CD4-positive, alpha-beta memory T cell (primary cell): Measurements from ENCODE around the gene SERHL2. TPM values are rescaled to one million over a fixed set of nuclear protein-coding genes. Genes with fewer than 3 reads are reported as not detected.
"Not testable (repeated sequence)": the region's sequence is repeated elsewhere in the genome, so short reads cannot be mapped to it uniquely, and the experiment has no call there.

Experiments used
- CTCF ChIA-PET: fragments of 350-600 bp; sonication (Branson Sonifier 250); formaldehyde crosslinking; loops from one replicate; lab custom pipeline; 2021; ENCODE audit warnings: inconsistent platforms; ENCODE audit not compliant: partially characterized antibody; lab: Charles Lee
- POLR2A ChIA-PET: fragments of 350-600 bp; sonication (Branson Sonifier 250); formaldehyde crosslinking; loops from one replicate; lab custom pipeline; 2021; ENCODE audit not compliant: partially characterized antibody; lab: Charles Lee
- DNase-seq, 5 donors: peaks; one replicate each; pipeline versions ENCODE4 v3.0.0 to v3.0.0-alpha.2; 2020 to 2022; ENCODE audit warnings: mixed read lengths in 1 of 5
- H3K27ac ChIP-seq: one replicate; pipeline ENCODE4 v1.7.0; 2013; ENCODE audit warnings: low read depth, low read length
- H3K27me3 ChIP-seq: 2 replicates; pipeline ENCODE4 v1.7.0; 2013; ENCODE audit warnings: mild to moderate bottlenecking, low read length, moderate library complexity; ENCODE audit not compliant: insufficient read depth
- H3K36me3 ChIP-seq: 2 replicates; pipeline ENCODE4 v1.7.0; 2013; ENCODE audit warnings: mild to moderate bottlenecking, low read length, moderate library complexity; ENCODE audit not compliant: insufficient read depth
- H3K4me1 ChIP-seq: 2 replicates; pipeline ENCODE4 v1.7.0; 2013; ENCODE audit warnings: mild to moderate bottlenecking, low read length, moderate library complexity; ENCODE audit not compliant: insufficient read depth
- H3K4me3 ChIP-seq, 2 donors: one replicate each; pipeline ENCODE4 v1.7.0; 2013; ENCODE audit warnings: low read length in 2 of 2, mild to moderate bottlenecking in 1 of 2
- H3K9me3 ChIP-seq, 2 donors: one replicate each; pipeline ENCODE4 v1.7.0; 2013; ENCODE audit warnings: low read length in 2 of 2, control low read depth in 1 of 2; ENCODE audit not compliant: control insufficient read depth in 1 of 2
- H3K27ac Mint-ChIP-seq, 7 donors: one replicate each; pipeline ENCODE4 v1.8.0; 2020 to 2021; ENCODE audit warnings: mixed read lengths in 7 of 7, mild to moderate bottlenecking in 6 of 7, inconsistent platforms in 3 of 7, moderate library complexity in 3 of 7
- H3K27me3 Mint-ChIP-seq, 2 donors: one replicate each; pipeline ENCODE4 v1.8.0; 2020 to 2021; ENCODE audit warnings: mixed read lengths in 2 of 2
- H3K36me3 Mint-ChIP-seq, 2 donors: one replicate each; pipeline ENCODE4 v1.8.0; 2020 to 2021; ENCODE audit warnings: mixed read lengths in 2 of 2, inconsistent platforms in 1 of 2, mild to moderate bottlenecking in 1 of 2
- H3K4me1 Mint-ChIP-seq, 4 donors: one replicate each; pipeline ENCODE4 v1.8.0; 2020 to 2021; ENCODE audit warnings: mixed read lengths in 4 of 4, mild to moderate bottlenecking in 1 of 4
- H3K4me3 Mint-ChIP-seq, 8 donors: one replicate each; pipeline ENCODE4 v1.8.0; 2020 to 2021; ENCODE audit warnings: mixed read lengths in 8 of 8, mild to moderate bottlenecking in 7 of 8, moderate library complexity in 6 of 8, inconsistent platforms in 3 of 8
- H3K9me3 Mint-ChIP-seq, 8 donors: one replicate each; pipeline ENCODE4 v1.8.0; 2020 to 2021; ENCODE audit warnings: mixed read lengths in 8 of 8, mild to moderate bottlenecking in 5 of 8, inconsistent platforms in 3 of 8, moderate library complexity in 1 of 8
- intact Hi-C: fragments of 100-400 bp; cut with micrococcal nuclease; formaldehyde crosslinking; loops from one replicate; pipeline ENCODE4 v1.15.1; 2023
- polyA plus RNA-seq, 2 donors: library from polyadenylated mRNA; unstranded; fragments of 300-500 nt; fragmentation: Illumina TruSeq; gene quantifications; one replicate each; pipeline ENCODE4 v1.2.3, GENCODE V29; 2021
- total RNA-seq, 2 experiments: library from RNA; stranded (reverse); gene quantifications; one replicate each; pipeline ENCODE4 v1.2.3, GENCODE V29; 2021

SERHL2 gene
- total and polyA plus RNA-seq, 4 experiments from 2014 or later, result 0.26 to 0.81 (median 0.36) TPM; not detected in 1

- H3K4me3 Mint-ChIP-seq, result no peak overlapping the region
- CTCF ChIA-PET, result interaction anchor here (1.9 kb wide), 1 partner anchor 16 kb away, joined by 10 read pairs; no protein-coding TSS in a partner anchor
These were observed 5.0 kb upstream of the SERHL2 start for GRCh38 chr22:42548597-42549330.

GRCh38 chr22:42549331-42550060 is 4.3 kb upstream of the SERHL2 start:
- intact Hi-C loops, result no loop called here
- Mint-ChIP-seq H3K27me3 (no peaks in the 10 kb centered on the region), H3K4me1 (peaks cover 9 to 29% (median 11%) of the 10 kb centered on the region in 4 donors), H3K4me3 (peak overlapping the region in 1 of 8 donors; percentile 1), H3K36me3 (no peaks in the 10 kb centered on the region), H3K27ac (peak overlapping the region in 1 of 7 donors; percentile 43), H3K9me3 (no peaks in the 10 kb centered on the region)
- no peaks in the 10 kb centered on the region for H3K36me3 ChIP-seq
- peaks cover 16% of the 10 kb centered on the region for H3K4me1 ChIP-seq
- H3K4me3 ChIP-seq, result no peak overlapping the region
- H3K27me3 ChIP-seq, result no peaks in the 10 kb centered on the region
- DNase-seq, result no peak
- no peaks in the 10 kb centered on the region for H3K9me3 ChIP-seq
- POLR2A ChIA-PET, result interaction anchor here (1.2 kb wide), 1 partner anchor 68 kb away, joined by 3 read pairs; no protein-coding TSS in a partner anchor
- CTCF ChIA-PET, result interaction anchor here (0.5 to 1.9 kb wide), 2 partner anchors 16 to 596 kb away, joined by 4 to 10 read pairs; no protein-coding TSS in a partner anchor
- H3K27ac ChIP-seq, result no peak overlapping the region

More at GRCh38 chr22:42548597-42549330, 5.0 kb upstream of the SERHL2 start:
- Histone ChIP-seq H3K4me1 (peaks cover 10% of the 10 kb centered on the region), H3K36me3 (no peaks in the 10 kb centered on the region), H3K4me3 (no peak overlapping the region), H3K27me3 (no peaks in the 10 kb centered on the region), H3K9me3 (no peaks in the 10 kb centered on the region), H3K27ac (no peak overlapping the region)
- H3K9me3 Mint-ChIP-seq, result no peaks in the 10 kb centered on the region
- peaks cover 7 to 27% (median 8%) of the 10 kb centered on the region in 4 donors for H3K4me1 Mint-ChIP-seq
- H3K27ac Mint-ChIP-seq, result no peak overlapping the region
- no peaks in the 10 kb centered on the region for H3K27me3 Mint-ChIP-seq
- no peaks in the 10 kb centered on the region for H3K36me3 Mint-ChIP-seq
- DNase-seq, result no peak
- POLR2A ChIA-PET, result no interaction called here
- intact Hi-C loops, result no loop called here

- ChIA-PET CTCF (interaction anchor here (1.1 kb wide), 1 partner anchor 19 kb away, joined by 3 read pairs; no protein-coding TSS in a partner anchor), POLR2A (interaction anchor here (1.2 to 1.6 kb wide), 2 partner anchors 19 to 771 kb away, joined by 3 read pairs; no protein-coding TSS in a partner anchor)
- Mint-ChIP-seq H3K4me1 (peaks cover 9 to 29% (median 11%) of the 10 kb centered on the region in 4 donors), H3K4me3 (peak overlapping the region; percentile 79 to 90 (median 86)), H3K27ac (peak overlapping the region; percentile 86 to 95 (median 93))
- not testable (repeated sequence) for H3K27ac ChIP-seq, H3K27me3 Mint-ChIP-seq, H3K9me3 ChIP-seq, H3K9me3 Mint-ChIP-seq, H3K36me3 Mint-ChIP-seq, H3K27me3 ChIP-seq, H3K36me3 ChIP-seq, DNase-seq, H3K4me3 ChIP-seq
- H3K4me1 ChIP-seq, result peaks cover 16% of the 10 kb centered on the region
- intact Hi-C loops, result loop anchor here (2.0 kb wide), 3 partner anchors 19 to 585 kb away; no protein-coding TSS in a partner anchor
These were observed 1.5 kb upstream of the SERHL2 start for GRCh38 chr22:42552294-42552647.

- no peaks in the 10 kb centered on the region for H3K27me3 ChIP-seq
- H3K4me3 ChIP-seq, result no peak overlapping the region
- Mint-ChIP-seq H3K27me3 (no peaks in the 10 kb centered on the region), H3K36me3 (no peaks in the 10 kb centered on the region), H3K4me3 (no peak overlapping the region), H3K27ac (peak overlapping the region in 2 of 7 donors; percentile 12 to 61), H3K9me3 (peaks cover 0 to 3% (median 0%) of the 10 kb centered on the region in 8 donors), H3K4me1 (peaks cover 0 to 3% (median 0%) of the 10 kb centered on the region in 4 donors)
- POLR2A ChIA-PET, result interaction anchor here (1.8 kb wide), 1 partner anchor 9 kb away, joined by 6 read pairs; no protein-coding TSS in a partner anchor
- DNase-seq, result no peak
- CTCF ChIA-PET, result no interaction called here
- H3K27ac ChIP-seq, result no peak overlapping the region
- H3K9me3 ChIP-seq, result no peaks in the 10 kb centered on the region
- H3K4me1 ChIP-seq, result no peaks in the 10 kb centered on the region
- no peaks in the 10 kb centered on the region for H3K36me3 ChIP-seq
- intact Hi-C loops, result no loop called here
These were observed 6.6 kb downstream of the SERHL2 start for GRCh38 chr22:42560381-42560780.

GRCh38 chr22:42560781-42561180 is 7.0 kb downstream of the SERHL2 start:
- H3K4me1 ChIP-seq, result no peaks in the 10 kb centered on the region
- no peaks in the 10 kb centered on the region for H3K36me3 ChIP-seq
- no peak overlapping the region for H3K4me3 Mint-ChIP-seq
- no peak for DNase-seq
- H3K4me1 Mint-ChIP-seq, result peaks cover 0 to 3% (median 0%) of the 10 kb centered on the region in 4 donors
- H3K36me3 Mint-ChIP-seq, result no peaks in the 10 kb centered on the region
- peaks cover 0 to 3% (median 0%) of the 10 kb centered on the region in 8 donors for H3K9me3 Mint-ChIP-seq
- H3K9me3 ChIP-seq, result no peaks in the 10 kb centered on the region
- H3K27ac Mint-ChIP-seq, result peak overlapping the region in 2 of 7 donors; percentile 25 to 72
- intact Hi-C loops, result no loop called here
- ChIA-PET POLR2A (interaction anchor here (1.8 kb wide), 1 partner anchor 9 kb away, joined by 6 read pairs; no protein-coding TSS in a partner anchor), CTCF (no interaction called here)
- H3K27ac ChIP-seq, result no peak overlapping the region
- no peak overlapping the region for H3K4me3 ChIP-seq
- no peaks in the 10 kb centered on the region for H3K27me3 ChIP-seq
- no peaks in the 10 kb centered on the region for H3K27me3 Mint-ChIP-seq

- ChIA-PET POLR2A (interaction anchor here (1.0 kb wide), 1 partner anchor 8 kb away, joined by 3 read pairs; the partner anchor contains the start of gene SERHL2), CTCF (interaction anchor here (0.8 kb wide), 1 partner anchor 28 kb away, joined by 3 read pairs; no protein-coding TSS in a partner anchor)
- Mint-ChIP-seq H3K27me3 (no peaks in the 10 kb centered on the region), H3K9me3 (peaks cover 0 to 3% (median 0%) of the 10 kb centered on the region in 8 donors), H3K27ac (peak overlapping the region in 1 of 7 donors; percentile 47), H3K4me3 (no peak overlapping the region), H3K4me1 (peaks cover 0 to 3% (median 0%) of the 10 kb centered on the region in 4 donors), H3K36me3 (no peaks in the 10 kb centered on the region)
- no peaks in the 10 kb centered on the region for H3K36me3 ChIP-seq
- H3K9me3 ChIP-seq, result no peaks in the 10 kb centered on the region
- intact Hi-C loops, result no loop called here
- H3K4me3 ChIP-seq, result no peak overlapping the region
- DNase-seq, result no peak
- H3K4me1 ChIP-seq, result no peaks in the 10 kb centered on the region
- H3K27me3 ChIP-seq, result no peaks in the 10 kb centered on the region
- H3K27ac ChIP-seq, result no peak overlapping the region
These were observed 8.1 kb downstream of the SERHL2 start for GRCh38 chr22:42561856-42562255.
